Neural cell (in vitro differentiated cells): ENCODE results near the gene PRUNE2. TPM values are rescaled to one million over a fixed set of nuclear protein-coding genes. Genes with fewer than 3 reads are reported as not detected.

Source experiments
- H2AFZ ChIP-seq: fragments of 200-600, 300-800 bp; sonication (generic), shearing (Covaris generic); 2 replicates; pipeline ENCODE4 v1.6.0; 2014; ENCODE audit warnings: low read depth, mild to moderate bottlenecking, antibody characterized with exemption, low read length, moderate library complexity
- H3F3A ChIP-seq: fragments of 200-600 bp; shearing (Covaris generic); 2 replicates; pipeline ENCODE4 v1.6.1; 2016; ENCODE audit warnings: mild to moderate bottlenecking, moderate library complexity, mixed read lengths, antibody characterized with exemption, low read length; ENCODE audit not compliant: insufficient read depth, poor library complexity, severe bottlenecking
- H3K27ac ChIP-seq: fragments of 200-600, 300-800 bp; sonication (generic), shearing (Covaris generic); 2 replicates; pipeline ENCODE4 v1.5.1; 2014; ENCODE audit warnings: mild to moderate bottlenecking, low read length, moderate library complexity
- H3K27me3 ChIP-seq: fragments of 300-800, 200-600 bp; sonication (generic), shearing (Covaris generic); 2 replicates; pipeline ENCODE4 v1.6.0; 2014; ENCODE audit warnings: mild to moderate bottlenecking, low read depth, low read length, moderate library complexity; ENCODE audit not compliant: insufficient read depth
- H3K36me3 ChIP-seq: fragments of 300-800, 200-600 bp; sonication (generic), shearing (Covaris generic); 2 replicates; pipeline ENCODE4 v1.5.1; 2014; ENCODE audit warnings: mild to moderate bottlenecking, antibody characterized with exemption, low read length, moderate library complexity; ENCODE audit not compliant: insufficient read depth
- H3K4me2 ChIP-seq: fragments of 300-800, 200-600 bp; sonication (generic), shearing (Covaris generic); 2 replicates; pipeline ENCODE4 v1.6.0; 2014; ENCODE audit warnings: mild to moderate bottlenecking, low read length
- H3K4me3 ChIP-seq: fragments of 300-800, 200-600 bp; sonication (generic), shearing (Covaris generic); 2 replicates; pipeline ENCODE4 v1.5.1; 2014; ENCODE audit warnings: mild to moderate bottlenecking, low read length, moderate library complexity
- H3K79me2 ChIP-seq: fragments of 200-600 bp; shearing (Covaris generic); replicated peaks from 2 replicates; pipeline ENCODE4 v1.6.0; 2014; ENCODE audit warnings: mild to moderate bottlenecking, low read length, moderate library complexity; ENCODE audit not compliant: insufficient read depth
- H3K9ac ChIP-seq: fragments of 300-800, 200-600 bp; sonication (generic), shearing (Covaris generic); 2 replicates; pipeline ENCODE4 v1.6.1; 2016; ENCODE audit warnings: mild to moderate bottlenecking, low read length, mixed read lengths
- H3K9me2 ChIP-seq: fragments of 200-600 bp; shearing (Covaris generic); 2 replicates; pipeline ENCODE4 v1.6.1; 2016; ENCODE audit warnings: mild to moderate bottlenecking, low read length, mixed read lengths; ENCODE audit not compliant: insufficient read depth
- H3K9me3 ChIP-seq: fragments of 200-600, 300-800 bp; sonication (generic), shearing (Covaris generic); 2 replicates; pipeline ENCODE4 v1.6.1; 2016; ENCODE audit warnings: mild to moderate bottlenecking, mixed run types, low read length, moderate library complexity, mixed read lengths
- H4K20me1 ChIP-seq: fragments of 200-600 bp; shearing (Covaris generic); 2 replicates; pipeline ENCODE4 v1.6.1; 2016; ENCODE audit warnings: mild to moderate bottlenecking, mixed run types; ENCODE audit not compliant: insufficient read depth
- EP300 ChIP-seq: fragments of 450-650 bp; conservative IDR thresholded peaks from 2 replicates; pipeline ENCODE4 v1.6.1; 2014; ENCODE audit warnings: antibody characterized with exemption, mild to moderate bottlenecking, moderate library complexity; ENCODE audit not compliant: poor library complexity, severe bottlenecking
- EZH2 ChIP-seq: fragments of 200-600, 300-800 bp; shearing (Covaris generic), sonication (generic); IDR thresholded peaks from 2 replicates; pipeline ENCODE4 v1.6.1; 2014; ENCODE audit warnings: antibody characterized with exemption, low read length, borderline replicate concordance, mild to moderate bottlenecking; ENCODE audit not compliant: insufficient read depth, poor library complexity, severe bottlenecking
- MXI1 ChIP-seq: fragments of 450-650 bp; conservative IDR thresholded peaks from 2 replicates; pipeline ENCODE4 v1.6.1; 2014; ENCODE audit warnings: antibody characterized with exemption, mild to moderate bottlenecking; ENCODE audit not compliant: poor library complexity, severe bottlenecking
- POLR2AphosphoS5 ChIP-seq: IDR thresholded peaks from 2 replicates; pipeline ENCODE4 v1.6.1; 2012
- RAD21 ChIP-seq: fragments of 450-650 bp; conservative IDR thresholded peaks from 2 replicates; pipeline ENCODE4 v1.6.1; 2014; ENCODE audit warnings: antibody characterized with exemption, mild to moderate bottlenecking, moderate library complexity
- SMC3 ChIP-seq: fragments of 450-650 bp; conservative IDR thresholded peaks from 2 replicates; pipeline ENCODE4 v1.6.1; 2014; ENCODE audit warnings: antibody characterized with exemption, mild to moderate bottlenecking, moderate library complexity; ENCODE audit not compliant: poor library complexity
- TAF1 ChIP-seq: IDR thresholded peaks from 2 replicates; pipeline ENCODE4 v1.6.1; 2012; ENCODE audit warnings: low read depth
- polyA plus RNA-seq: library from polyadenylated mRNA; depleted of rRNA; stranded (reverse); fragments of >200 nt; gene quantifications from 2 replicates; pipeline ENCODE4 v1.2.3, GENCODE V29; 2014
- TF ChIP-seq, protein P1 (sequence below): IDR thresholded peaks from 2 replicates; pipeline ENCODE4 v1.6.1; 2012; ENCODE audit warnings: borderline replicate concordance
- TF ChIP-seq, protein P2 (sequence below): fragments of 450-650 bp; IDR thresholded peaks from 2 replicates; pipeline ENCODE4 v1.5.1; 2014; ENCODE audit warnings: antibody characterized with exemption, mild to moderate bottlenecking, moderate library complexity; ENCODE audit not compliant: poor library complexity, severe bottlenecking

PRUNE2 gene
- polyA plus RNA-seq, 1 donor from 2014 or later = 9.7 TPM

DNA sequence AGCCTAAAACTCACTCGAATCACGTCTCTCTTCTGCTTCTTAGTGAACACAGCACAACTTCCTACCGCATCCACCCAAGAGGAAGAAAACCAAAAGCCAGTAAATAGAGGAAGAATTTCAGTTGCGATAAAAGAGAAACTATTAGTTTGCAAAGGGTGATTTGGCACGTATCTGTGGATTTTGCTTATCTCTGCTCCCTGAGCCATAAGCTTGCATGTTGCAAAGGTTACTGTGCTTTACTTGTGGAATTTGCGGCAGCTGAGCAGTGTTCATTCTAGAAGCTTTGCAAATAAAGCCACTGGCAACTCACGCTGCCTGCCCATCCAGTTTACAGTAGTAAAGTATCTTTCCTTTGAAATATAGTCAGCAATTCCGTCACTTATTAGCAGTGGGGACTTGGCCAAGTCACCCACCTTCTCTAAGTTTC, 290.7 kb downstream of the PRUNE2 start:
- Histone ChIP-seq H3K36me3 (no peaks in the 10 kb centered on the region), H3K9ac (no peak overlapping the region)

GRCh38 chr9:76613974-76614373, 291.9 kb downstream of the PRUNE2 start:
- Histone ChIP-seq H3K9me2 (no peaks in the 10 kb centered on the region), H3K79me2 (no peaks in the 10 kb centered on the region), H3K9me3 (no peaks in the 10 kb centered on the region), H3F3A (no peaks in the 10 kb centered on the region), H2AFZ (no peak overlapping the region), H3K4me3 (no peak overlapping the region), H3K9ac (no peak overlapping the region), H3K27me3 (no peaks in the 10 kb centered on the region), H3K4me2 (no peak overlapping the region), H4K20me1 (no peaks in the 10 kb centered on the region), H3K36me3 (no peaks in the 10 kb centered on the region), H3K27ac (no peak overlapping the region)
- TF ChIP-seq RAD21 (no peak), SMC3 (no peak), POLR2AphosphoS5 (no peak), TAF1 (no peak), MXI1 (no peak), EP300 (no peak), EZH2 (no peak)
- TF ChIP-seq, protein P1, sequence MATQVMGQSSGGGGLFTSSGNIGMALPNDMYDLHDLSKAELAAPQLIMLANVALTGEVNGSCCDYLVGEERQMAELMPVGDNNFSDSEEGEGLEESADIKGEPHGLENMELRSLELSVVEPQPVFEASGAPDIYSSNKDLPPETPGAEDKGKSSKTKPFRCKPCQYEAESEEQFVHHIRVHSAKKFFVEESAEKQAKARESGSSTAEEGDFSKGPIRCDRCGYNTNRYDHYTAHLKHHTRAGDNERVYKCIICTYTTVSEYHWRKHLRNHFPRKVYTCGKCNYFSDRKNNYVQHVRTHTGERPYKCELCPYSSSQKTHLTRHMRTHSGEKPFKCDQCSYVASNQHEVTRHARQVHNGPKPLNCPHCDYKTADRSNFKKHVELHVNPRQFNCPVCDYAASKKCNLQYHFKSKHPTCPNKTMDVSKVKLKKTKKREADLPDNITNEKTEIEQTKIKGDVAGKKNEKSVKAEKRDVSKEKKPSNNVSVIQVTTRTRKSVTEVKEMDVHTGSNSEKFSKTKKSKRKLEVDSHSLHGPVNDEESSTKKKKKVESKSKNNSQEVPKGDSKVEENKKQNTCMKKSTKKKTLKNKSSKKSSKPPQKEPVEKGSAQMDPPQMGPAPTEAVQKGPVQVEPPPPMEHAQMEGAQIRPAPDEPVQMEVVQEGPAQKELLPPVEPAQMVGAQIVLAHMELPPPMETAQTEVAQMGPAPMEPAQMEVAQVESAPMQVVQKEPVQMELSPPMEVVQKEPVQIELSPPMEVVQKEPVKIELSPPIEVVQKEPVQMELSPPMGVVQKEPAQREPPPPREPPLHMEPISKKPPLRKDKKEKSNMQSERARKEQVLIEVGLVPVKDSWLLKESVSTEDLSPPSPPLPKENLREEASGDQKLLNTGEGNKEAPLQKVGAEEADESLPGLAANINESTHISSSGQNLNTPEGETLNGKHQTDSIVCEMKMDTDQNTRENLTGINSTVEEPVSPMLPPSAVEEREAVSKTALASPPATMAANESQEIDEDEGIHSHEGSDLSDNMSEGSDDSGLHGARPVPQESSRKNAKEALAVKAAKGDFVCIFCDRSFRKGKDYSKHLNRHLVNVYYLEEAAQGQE = no peak
- TF ChIP-seq, protein P2, sequence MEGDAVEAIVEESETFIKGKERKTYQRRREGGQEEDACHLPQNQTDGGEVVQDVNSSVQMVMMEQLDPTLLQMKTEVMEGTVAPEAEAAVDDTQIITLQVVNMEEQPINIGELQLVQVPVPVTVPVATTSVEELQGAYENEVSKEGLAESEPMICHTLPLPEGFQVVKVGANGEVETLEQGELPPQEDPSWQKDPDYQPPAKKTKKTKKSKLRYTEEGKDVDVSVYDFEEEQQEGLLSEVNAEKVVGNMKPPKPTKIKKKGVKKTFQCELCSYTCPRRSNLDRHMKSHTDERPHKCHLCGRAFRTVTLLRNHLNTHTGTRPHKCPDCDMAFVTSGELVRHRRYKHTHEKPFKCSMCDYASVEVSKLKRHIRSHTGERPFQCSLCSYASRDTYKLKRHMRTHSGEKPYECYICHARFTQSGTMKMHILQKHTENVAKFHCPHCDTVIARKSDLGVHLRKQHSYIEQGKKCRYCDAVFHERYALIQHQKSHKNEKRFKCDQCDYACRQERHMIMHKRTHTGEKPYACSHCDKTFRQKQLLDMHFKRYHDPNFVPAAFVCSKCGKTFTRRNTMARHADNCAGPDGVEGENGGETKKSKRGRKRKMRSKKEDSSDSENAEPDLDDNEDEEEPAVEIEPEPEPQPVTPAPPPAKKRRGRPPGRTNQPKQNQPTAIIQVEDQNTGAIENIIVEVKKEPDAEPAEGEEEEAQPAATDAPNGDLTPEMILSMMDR = no peak

More for the DNA sequence above, 290.7 kb downstream of the PRUNE2 start:
- no peaks in the 10 kb centered on the region for H3K27me3 ChIP-seq
- no peak overlapping the region for H3K4me3 ChIP-seq
- no peaks in the 10 kb centered on the region for H3K9me2 ChIP-seq
- H3K79me2 ChIP-seq = no peaks in the 10 kb centered on the region
- no peak overlapping the region for H2AFZ ChIP-seq
- H3K27ac ChIP-seq = no peak overlapping the region
- H3K4me2 ChIP-seq = no peak overlapping the region
- H3F3A ChIP-seq = no peaks in the 10 kb centered on the region
- TF ChIP-seq POLR2AphosphoS5 (no peak), TAF1 (no peak), SMC3 (no peak), RAD21 (no peak), MXI1 (no peak), EP300 (no peak), EZH2 (no peak)
- TF ChIP-seq, protein P2 = no peak
- TF ChIP-seq, protein P1 = no peak
- H3K9me3 ChIP-seq = no peaks in the 10 kb centered on the region
- no peaks in the 10 kb centered on the region for H4K20me1 ChIP-seq
